ACHN (cell line): Measurements from ENCODE around the gene SMPX.

Source experiments
- DNase-seq: peaks from one replicate; pipeline ENCODE4 v3.0.0-alpha.2; 2015
- in situ Hi-C: cut with HindIII; loops from 2 replicates; pipeline ENCODE4 v1.10.0; 2017; ENCODE audit warnings: low sequenced_read_pairs, low pct_ligation_motif_present, low pct_unique_long_range_greater_than_20kb

The SMPX gene

DNA sequence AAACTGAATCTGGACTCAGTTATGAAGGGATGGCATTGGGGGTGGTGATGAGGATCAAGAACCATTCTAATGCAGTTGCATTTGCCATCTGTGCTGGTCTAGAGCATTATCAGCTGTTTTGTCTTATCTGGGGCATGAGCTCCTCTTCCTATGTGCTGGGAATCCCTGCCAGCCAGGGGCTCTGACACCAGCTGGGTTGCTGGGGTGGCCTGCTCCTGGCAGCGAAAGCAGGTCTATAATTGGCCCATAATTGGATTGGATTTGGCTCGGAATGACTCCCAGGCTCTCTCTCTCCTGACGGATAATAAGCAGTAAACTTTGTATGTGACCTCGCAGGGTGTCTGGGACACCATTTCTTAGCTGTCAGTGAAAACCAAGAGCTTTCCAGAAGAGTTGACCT lies 34.1 kb downstream of the SMPX start:
- in situ Hi-C loops = no loop called here
- DNase-seq = no peak

- in situ Hi-C loops = no loop called here
- DNase-seq = no peak
These were observed 34.8 kb downstream of the SMPX start for GRCh38 chrX:21723084-21723483.

- in situ Hi-C loops = no loop called here
- DNase-seq = no peak
These were observed 36.7 kb downstream of the SMPX start for GRCh38 chrX:21721195-21721594.

- in situ Hi-C loops = no loop called here
- DNase-seq = no peak
These were observed 39.3 kb downstream of the SMPX start for GRCh38 chrX:21718575-21718974.

GRCh38 chrX:21717802-21718201 lies 40.1 kb downstream of the SMPX start:
- in situ Hi-C loops = no loop called here
- no peak for DNase-seq

- in situ Hi-C loops = no loop called here
- DNase-seq = no peak
These were observed 42.1 kb downstream of the SMPX start for GRCh38 chrX:21715825-21716224.

GRCh38 chrX:21715337-21715736 lies 42.6 kb downstream of the SMPX start:
- in situ Hi-C loops = no loop called here
- DNase-seq = no peak

GRCh38 chrX:21711848-21712197 lies 46.1 kb downstream of the SMPX start:
- DNase-seq = no peak
- in situ Hi-C loops = no loop called here

DNA sequence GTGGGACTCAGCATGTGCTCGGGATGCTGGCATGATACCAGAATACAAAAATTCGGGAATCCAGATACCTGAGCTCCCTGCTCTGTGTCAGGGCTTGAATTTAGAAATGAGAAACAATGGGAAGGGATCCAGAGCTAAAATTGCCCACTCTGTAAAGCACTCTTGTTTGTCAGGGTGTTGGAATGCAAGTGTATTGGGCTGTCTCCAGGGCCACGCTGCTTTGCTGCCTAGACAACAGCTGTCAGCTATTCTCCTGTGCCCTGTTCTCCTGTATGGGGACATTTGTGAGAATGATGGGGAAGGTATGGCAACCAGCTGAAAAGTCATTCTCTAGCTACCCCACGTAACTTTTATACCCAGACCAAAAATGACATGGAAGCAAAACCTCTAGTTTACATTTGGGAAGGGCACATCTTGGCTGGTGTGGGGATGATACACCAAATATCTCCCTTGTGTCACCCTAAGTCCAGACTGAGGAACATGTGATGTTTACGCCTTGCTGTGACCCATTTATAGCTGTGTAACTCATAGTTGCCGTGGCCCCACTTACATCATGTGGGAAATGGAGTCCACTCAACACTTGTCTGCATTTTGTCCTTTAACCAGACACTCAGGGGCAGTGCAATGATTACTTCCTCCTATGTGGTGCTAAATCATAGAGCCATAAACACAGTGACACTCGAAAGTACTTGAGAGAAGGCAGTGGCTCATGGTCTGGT lies 46.6 kb downstream of the SMPX start:
- in situ Hi-C loops = no loop called here
- no peak for DNase-seq

DNA sequence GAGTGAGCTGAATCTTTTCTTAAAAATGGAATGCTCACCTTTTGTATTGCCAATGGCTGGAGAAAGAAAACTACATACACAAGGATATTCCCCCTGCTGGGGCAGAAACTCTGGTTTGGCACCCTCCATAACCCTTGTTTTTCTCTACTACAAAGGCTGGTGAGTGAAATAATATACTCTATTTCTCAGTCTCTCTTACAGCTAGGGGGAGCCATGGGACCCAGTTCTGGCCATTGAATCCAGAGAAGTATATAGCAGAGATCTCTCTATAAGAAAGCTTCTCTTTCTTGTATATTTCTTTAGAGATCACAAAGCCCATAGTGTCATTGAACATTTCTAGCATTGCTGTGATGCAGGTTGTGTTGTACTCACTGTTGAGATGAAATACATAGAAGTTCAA lies 49.8 kb downstream of the SMPX start:
- in situ Hi-C loops = no loop called here
- DNase-seq = peak; percentile 2

- in situ Hi-C loops = no loop called here
- DNase-seq = no peak
These were observed 52.7 kb downstream of the SMPX start for GRCh38 chrX:21705225-21705624.

DNA sequence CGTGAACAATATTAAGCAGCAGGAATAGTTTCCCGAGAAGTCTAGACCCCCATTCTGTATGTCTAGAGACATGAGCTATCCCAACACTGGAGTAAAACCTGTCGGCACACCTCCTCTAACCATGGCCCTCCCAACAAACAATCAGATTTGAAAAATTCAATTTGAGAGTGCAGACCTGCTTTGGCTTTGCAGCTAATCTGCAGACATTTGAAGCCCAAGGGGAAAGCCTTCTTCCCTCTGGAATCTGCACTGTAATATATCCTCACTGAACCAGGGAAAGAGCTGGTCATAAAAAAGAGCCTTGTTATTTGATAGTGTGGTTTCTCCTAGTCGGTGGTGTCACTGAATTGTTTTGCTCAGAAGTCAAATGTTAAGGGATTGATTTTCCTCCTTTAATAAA lies 55.2 kb downstream of the SMPX start:
- in situ Hi-C loops = no loop called here
- no peak for DNase-seq

DNA sequence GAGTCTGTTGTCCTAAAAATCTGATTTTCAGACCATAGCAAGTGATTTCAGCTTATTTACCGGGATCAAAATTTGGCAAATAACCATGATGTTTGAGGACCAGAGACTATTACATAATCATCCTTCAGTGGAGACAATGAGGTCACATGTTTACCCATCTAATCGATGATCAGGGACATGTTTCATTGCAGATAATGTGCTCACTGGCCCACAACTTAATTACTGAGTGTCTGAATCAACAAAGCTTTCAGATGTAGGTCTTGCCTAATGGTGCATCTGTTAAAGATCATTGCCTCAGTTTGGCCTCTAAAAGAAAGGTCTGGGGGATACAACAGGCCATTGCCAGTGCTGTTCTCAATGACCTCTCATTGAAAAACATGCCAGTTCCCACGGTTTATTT lies 56.9 kb downstream of the SMPX start:
- no peak for DNase-seq
- in situ Hi-C loops = no loop called here

DNA sequence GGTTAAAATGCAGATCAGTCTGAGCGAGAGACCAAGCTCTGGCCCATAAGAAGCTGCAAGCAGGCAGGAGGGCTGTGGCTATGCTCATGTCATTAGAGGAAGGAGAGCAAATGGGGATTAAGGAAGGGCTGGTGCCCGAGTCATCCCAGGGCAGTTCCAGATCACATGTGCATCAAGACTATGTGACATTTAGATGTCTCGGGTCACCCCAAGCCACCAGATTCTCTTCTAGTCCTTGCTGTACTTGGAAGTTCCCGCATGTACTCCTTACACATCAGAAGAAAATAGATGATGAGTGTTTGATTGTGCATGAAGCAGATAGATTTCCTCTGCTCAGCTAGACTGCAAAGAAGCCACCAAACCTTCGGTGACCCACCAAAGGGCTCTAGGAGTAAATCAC lies 57.6 kb downstream of the SMPX start:
- no peak for DNase-seq

GRCh38 chrX:21699136-21699535 lies 58.8 kb downstream of the SMPX start:
- in situ Hi-C loops = no loop called here

More for the DNA sequence above, 57.6 kb downstream of the SMPX start:
- in situ Hi-C loops = no loop called here

DNA sequence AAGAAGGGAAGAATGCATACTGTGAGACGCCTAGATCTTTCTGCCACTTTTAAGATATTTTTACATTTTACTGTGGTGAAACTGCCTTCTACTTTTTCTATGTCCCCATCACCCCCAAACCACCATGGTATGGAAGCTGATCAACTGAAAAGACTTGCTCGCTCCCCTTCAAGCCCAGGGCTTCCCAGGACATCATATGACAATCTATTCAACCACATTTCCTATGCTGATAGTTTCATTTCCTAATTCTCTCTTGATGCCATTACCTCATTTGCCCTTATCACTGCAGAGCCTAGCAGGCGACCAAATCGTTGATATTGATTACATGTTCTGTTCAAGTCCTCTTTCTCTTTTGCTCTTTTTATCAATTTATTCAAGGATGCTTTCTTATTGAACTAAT lies 59.6 kb downstream of the SMPX start:
- in situ Hi-C loops = no loop called here
- no peak for DNase-seq

More at GRCh38 chrX:21699136-21699535, 58.8 kb downstream of the SMPX start:
- DNase-seq = no peak

- DNase-seq = no peak
- in situ Hi-C loops = no loop called here
These were observed 66.4 kb downstream of the SMPX start for GRCh38 chrX:21691512-21692018.

GRCh38 chrX:21683941-21684340 lies 74.0 kb downstream of the SMPX start:
- no peak for DNase-seq
- in situ Hi-C loops = no loop called here

- DNase-seq = no peak
- in situ Hi-C loops = no loop called here
These were observed 79.8 kb downstream of the SMPX start for GRCh38 chrX:21678048-21678612.

DNA sequence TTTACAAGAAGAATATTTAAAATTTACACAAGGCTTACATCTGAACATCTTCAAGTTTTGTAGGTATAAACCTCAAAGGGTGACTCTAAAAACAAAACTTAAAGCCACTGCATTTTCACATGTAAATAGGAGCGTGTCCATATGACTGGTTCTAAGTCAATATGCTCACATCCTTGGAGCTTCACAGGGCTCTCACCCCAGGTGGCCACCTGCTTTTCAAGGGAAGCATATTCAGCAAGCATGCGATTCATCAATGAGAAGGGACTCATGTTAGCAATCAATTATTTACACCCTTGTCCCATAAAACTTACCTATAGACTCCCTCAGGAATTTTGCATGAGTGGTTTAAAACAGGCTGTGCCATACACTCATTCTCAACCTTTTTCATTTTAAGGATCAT lies 82.0 kb downstream of the SMPX start:
- in situ Hi-C loops = no loop called here
- DNase-seq = no peak
